CD4-positive, alpha-beta T cell treated with Interleukin-2 at 100 ng/mL for 4 hours (primary cell): Measurements from ENCODE around the gene OR10H5.
"Not testable (repeated sequence)": the region's sequence is repeated elsewhere in the genome, so short reads cannot be mapped to it uniquely, and the experiment has no call there.

Source experiments
- DNase-seq: peaks from one replicate; pipeline ENCODE4 v3.0.0-alpha.2; 2020; ENCODE audit warnings: low spot score

OR10H5 gene

GRCh38 chr19:15812060-15812722 lies 24.7 kb downstream of the OR10H5 start:
- DNase-seq, result peak; percentile 37

GRCh38 chr19:15813916-15814315 lies 26.5 kb downstream of the OR10H5 start:
- no peak for DNase-seq

- DNase-seq, result no peak
Measured at GRCh38 chr19:15815306-15815705, 27.8 kb downstream of the OR10H5 start, which contains the start of gene OR10H1. Gene OR10H1, minus strand, starts transcription at chr19:15815664. Its CDS starts 7,627 bp downstream, at chr19:15808037.

GRCh38 chr19:15820646-15821045 lies 33.2 kb downstream of the OR10H5 start:
- DNase-seq, result peak; percentile 15

- DNase-seq, result no peak
Measured at GRCh38 chr19:15825753-15826152, 38.3 kb downstream of the OR10H5 start.

- DNase-seq, result no peak
Measured at GRCh38 chr19:15828121-15828610, 40.7 kb downstream of the OR10H5 start.

GRCh38 chr19:15828611-15829305 lies 41.3 kb downstream of the OR10H5 start:
- DNase-seq, result not testable (repeated sequence)

GRCh38 chr19:15829306-15829698 lies 41.8 kb downstream of the OR10H5 start:
- DNase-seq, result no peak

GRCh38 chr19:15829786-15830185 lies 42.3 kb downstream of the OR10H5 start:
- no peak for DNase-seq

GRCh38 chr19:15831626-15832025 lies 44.2 kb downstream of the OR10H5 start:
- DNase-seq, result no peak

GRCh38 chr19:15834232-15834631 lies 46.8 kb downstream of the OR10H5 start:
- not testable (repeated sequence) for DNase-seq

GRCh38 chr19:15835565-15836329 lies 48.3 kb downstream of the OR10H5 start:
- peak; percentile 83 for DNase-seq

- DNase-seq, result peak; percentile 96
Measured at GRCh38 chr19:15836330-15837220, 49.1 kb downstream of the OR10H5 start.

- DNase-seq, result no peak
Measured at GRCh38 chr19:15837221-15837731, 49.8 kb downstream of the OR10H5 start.

GRCh38 chr19:15838351-15838750 lies 50.9 kb downstream of the OR10H5 start:
- DNase-seq, result no peak

- not testable (repeated sequence) for DNase-seq
Measured at GRCh38 chr19:15839888-15840287, 52.4 kb downstream of the OR10H5 start.

- DNase-seq, result no peak
Measured at GRCh38 chr19:15840833-15841232, 53.4 kb downstream of the OR10H5 start.

GRCh38 chr19:15841875-15842569 lies 54.6 kb downstream of the OR10H5 start:
- DNase-seq, result no peak

GRCh38 chr19:15843203-15843893 lies 55.9 kb downstream of the OR10H5 start:
- DNase-seq, result no peak

- not testable (repeated sequence) for DNase-seq
Measured at GRCh38 chr19:15843894-15844222, 56.4 kb downstream of the OR10H5 start.
